ENCODE results near the gene E4F1. TPM values are rescaled to one million over a fixed set of nuclear protein-coding genes. Genes with fewer than 3 reads are reported as not detected.

Gene E4F1
- total RNA-seq, 2 experiments from 2014 or later = 25.6 to 29.4 TPM

DNA sequence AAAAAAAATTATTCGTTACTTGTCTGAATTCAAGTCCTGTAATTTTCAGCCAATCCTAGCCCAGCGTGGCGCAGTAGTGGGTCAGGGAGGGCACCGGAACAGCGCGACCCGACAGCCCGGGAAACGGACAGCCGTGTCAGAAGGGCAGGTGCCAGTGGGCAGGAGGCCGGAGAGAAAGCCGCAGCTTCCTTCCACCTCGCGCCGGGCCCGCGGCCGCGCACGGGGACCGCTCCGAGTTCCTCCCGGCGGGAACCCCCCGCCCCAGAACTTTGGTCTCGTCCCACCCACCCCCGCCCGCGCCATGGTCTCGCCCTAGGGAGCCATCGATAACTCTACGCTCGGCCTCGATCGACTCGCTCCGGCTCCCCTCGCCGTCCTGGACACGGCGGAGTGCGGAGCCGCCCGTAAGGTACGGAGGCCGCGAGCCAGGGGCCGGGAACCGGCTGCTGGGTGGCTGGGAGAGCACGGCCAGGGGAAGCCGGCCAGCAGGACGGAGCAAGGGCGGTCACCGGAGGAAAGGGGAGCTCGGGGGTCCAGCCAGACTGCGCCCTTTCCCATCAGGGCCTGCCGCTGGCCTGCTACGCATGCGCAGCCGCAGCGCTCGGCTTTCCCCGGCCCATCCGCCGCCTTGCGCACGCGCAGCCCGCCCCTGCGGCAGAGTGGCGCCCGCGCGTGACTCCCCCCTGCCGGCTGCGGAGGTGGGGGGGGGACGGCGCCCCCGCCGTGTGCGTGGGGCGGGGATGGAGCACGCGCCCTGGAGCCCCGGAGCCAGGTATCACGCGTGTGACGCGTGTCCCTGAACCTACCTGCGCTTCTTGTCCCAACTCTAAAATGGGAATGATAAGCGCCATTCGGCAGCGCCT is 18.1 kb upstream of the E4F1 start, which contains the start of gene MLST8:
MLST8 (plus strand) TSS at position 351 of the 863 bp plus-strand sequence. CDS start 632 bp downstream, outside the sequence.
- POLR2A ChIA-PET = interaction anchor here (0.6 to 2.8 kb wide), 4 partner anchors 10 to 63 kb away, joined by 3 to 22 read pairs (median 6); partner anchors contain the start of genes PGP and TRAF7

DNA sequence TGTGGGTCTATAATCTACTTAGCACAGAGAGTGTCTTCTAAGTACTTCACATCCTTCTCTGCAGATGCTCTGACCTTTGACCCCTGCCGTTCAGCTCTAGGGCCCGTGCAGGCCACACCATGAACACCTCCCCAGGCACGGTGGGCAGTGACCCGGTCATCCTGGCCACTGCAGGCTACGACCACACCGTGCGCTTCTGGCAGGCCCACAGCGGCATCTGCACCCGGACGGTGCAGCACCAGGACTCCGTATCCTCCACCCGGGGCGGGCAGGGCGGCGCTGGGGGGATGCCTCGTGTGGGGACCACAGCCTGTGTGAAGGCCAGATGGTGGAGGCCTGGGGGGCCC is 17.5 kb upstream of the E4F1 start:
- ChIA-PET CTCF (no interaction called here), POLR2A (interaction anchor here (0.6 to 2.8 kb wide), 4 partner anchors 9 to 63 kb away, joined by 3 to 22 read pairs (median 6); partner anchors contain the start of genes PGP and TRAF7)

More for the DNA sequence above, 18.1 kb upstream of the E4F1 start, which contains the start of gene MLST8:
- CTCF ChIA-PET = no interaction called here

DNA sequence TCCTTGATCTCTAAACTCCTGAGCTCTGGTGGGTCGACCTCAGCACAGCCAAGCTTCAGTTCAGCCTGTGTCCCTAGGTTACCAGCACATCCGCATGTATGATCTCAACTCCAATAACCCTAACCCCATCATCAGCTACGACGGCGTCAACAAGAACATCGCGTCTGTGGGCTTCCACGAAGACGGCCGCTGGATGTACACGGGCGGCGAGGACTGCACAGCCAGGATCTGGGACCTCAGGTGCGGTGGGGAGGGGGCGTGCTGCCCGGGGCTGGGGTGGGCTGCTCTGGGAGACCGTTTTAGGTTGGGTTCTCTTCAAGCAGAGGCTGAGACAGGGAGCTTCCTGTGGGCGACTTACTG is 17.0 kb upstream of the E4F1 start:
- ChIA-PET CTCF (interaction anchor here (1.0 kb wide), 1 partner anchor 45 kb away, joined by 5 read pairs; the partner anchor contains the start of gene ECI1), POLR2A (interaction anchor here (0.6 to 2.8 kb wide), 4 partner anchors 8 to 325 kb away, joined by 3 to 22 read pairs (median 6); partner anchors contain the start of genes CEMP1, PGP and TRAF7)

DNA sequence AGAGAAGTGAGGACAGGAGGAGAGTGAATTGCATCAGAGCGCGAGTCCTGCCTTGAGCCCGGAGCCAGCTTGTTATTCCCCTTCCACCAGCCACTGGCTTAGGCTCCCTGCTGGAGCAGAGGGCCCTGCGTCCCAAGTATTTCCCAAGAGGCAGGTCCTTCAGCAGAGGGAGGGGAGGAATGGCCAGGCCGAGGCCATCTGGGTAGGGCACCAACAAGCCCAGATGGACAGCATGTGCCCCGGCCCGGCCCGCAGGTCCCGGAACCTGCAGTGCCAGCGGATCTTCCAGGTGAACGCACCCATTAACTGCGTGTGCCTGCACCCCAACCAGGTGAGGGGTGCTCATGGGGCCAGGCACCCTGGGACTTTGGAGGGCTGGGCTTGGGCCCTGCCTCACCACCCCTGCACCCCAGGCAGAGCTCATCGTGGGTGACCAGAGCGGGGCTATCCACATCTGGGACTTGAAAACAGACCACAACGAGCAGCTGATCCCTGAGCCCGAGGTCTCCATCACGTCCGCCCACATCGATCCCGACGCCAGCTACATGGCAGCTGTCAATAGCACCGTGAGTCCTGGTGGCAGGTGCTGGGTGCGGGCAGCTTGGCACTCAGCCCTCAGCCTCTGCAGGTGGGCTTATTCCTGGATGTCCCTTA is 16.5 kb upstream of the E4F1 start:
- POLR2A ChIA-PET = interaction anchor here (0.6 to 2.8 kb wide), 4 partner anchors 8 to 324 kb away, joined by 3 to 22 read pairs (median 6); partner anchors contain the start of genes CEMP1, PGP and TRAF7
- CTCF ChIA-PET = interaction anchor here (1.0 kb wide), 1 partner anchor 45 kb away, joined by 5 read pairs; the partner anchor contains the start of gene ECI1

DNA sequence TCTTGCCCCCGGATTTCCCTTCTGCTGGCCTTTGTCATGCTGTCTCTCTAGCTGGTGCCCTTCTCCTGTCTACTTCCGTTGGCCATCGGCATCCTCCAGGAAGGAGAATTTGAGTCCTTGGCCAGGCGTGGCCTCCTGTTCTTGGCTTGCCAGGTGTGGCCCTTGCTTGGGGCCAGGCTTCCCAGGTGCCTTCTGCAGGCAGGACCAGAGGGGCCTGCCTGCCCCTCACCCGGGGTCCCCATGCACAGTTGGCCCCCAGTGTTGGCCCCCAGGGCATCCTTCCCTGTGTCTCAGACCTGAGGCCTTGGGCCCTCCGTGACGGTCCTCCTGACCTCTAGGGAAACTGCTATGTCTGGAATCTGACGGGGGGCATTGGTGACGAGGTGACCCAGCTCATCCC is 15.5 kb upstream of the E4F1 start:
- ChIA-PET POLR2A (no interaction called here), CTCF (no interaction called here)

DNA sequence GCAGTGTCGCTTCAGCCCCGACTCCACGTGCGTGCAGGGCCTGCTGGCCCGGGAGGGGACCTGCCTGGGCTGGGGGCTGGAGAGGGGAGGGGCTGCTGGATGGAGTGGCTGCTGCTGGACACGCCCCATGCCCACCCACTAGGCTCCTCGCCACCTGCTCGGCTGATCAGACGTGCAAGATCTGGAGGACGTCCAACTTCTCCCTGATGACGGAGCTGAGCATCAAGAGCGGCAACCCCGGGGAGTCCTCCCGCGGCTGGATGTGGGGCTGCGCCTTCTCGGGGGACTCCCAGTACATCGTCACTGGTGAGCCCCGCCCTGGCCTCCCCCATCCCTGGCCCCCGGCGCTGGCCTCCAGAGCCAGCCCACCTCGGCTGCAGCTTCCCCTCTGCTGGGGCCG is 15.1 kb upstream of the E4F1 start:
- ChIA-PET CTCF (interaction anchor here (0.5 kb wide), 1 partner anchor 80 kb away, joined by 3 read pairs; no protein-coding TSS in a partner anchor), POLR2A (no interaction called here)

DNA sequence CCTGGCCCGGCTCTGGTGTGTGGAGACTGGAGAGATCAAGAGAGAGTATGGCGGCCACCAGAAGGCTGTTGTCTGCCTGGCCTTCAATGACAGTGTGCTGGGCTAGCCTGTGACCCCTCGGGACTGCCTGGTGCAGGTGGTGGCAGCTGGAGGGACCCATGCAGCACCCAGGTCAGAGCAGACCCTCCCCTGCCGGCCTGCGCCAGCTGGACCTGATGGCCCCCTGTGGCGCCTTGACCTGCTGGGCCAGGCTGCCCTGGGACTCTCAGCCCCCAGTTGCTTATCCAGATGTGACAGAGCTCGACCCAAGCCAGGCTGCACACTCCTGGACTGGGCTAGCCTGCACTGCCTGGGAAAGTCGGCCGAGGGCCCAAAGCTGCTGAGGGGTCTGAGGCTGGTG is 14.6 kb upstream of the E4F1 start:
- ChIA-PET CTCF (interaction anchor here (0.5 kb wide), 1 partner anchor 80 kb away, joined by 3 read pairs; no protein-coding TSS in a partner anchor), POLR2A (no interaction called here)

DNA sequence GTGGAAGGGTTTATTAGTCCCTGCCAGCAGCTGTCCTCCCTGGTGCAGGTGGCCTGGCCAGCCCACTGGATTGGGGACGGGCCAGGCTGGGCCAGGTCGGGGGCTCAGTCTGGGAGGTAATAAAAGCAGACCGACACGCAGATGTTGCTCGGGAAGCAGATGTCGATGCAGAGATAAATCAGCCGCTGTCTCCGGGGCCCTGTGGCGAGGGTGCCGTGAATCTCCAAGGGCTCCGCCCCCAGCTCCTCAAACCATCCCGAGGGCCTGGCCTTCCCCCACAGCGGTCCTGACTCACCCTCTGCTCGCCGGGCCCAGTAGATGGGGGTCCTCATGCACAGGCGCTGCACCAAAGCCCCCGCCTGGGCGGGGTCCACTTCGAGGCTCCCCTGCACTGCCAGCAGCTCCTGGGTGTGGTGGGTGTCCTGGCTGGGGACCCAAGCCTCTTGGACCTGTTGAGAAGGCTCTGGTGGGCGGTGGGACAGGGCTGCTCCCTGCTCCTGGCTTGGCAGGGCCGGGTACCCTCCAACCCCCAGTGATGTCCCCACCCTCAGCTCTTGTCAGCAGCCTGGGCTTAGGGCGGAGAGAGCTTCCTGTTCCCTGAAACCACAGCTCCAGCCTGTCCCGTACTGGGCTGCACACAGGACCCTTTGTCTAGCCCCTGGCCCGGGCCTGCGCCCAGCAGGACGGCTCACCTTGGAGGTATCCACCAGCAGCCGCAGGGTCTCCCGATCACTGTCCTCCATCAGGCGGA is 14.0 kb upstream of the E4F1 start:
- ChIA-PET CTCF (interaction anchor here (0.6 kb wide), 1 partner anchor 50 kb away, joined by 4 read pairs; no protein-coding TSS in a partner anchor), POLR2A (no interaction called here)

DNA sequence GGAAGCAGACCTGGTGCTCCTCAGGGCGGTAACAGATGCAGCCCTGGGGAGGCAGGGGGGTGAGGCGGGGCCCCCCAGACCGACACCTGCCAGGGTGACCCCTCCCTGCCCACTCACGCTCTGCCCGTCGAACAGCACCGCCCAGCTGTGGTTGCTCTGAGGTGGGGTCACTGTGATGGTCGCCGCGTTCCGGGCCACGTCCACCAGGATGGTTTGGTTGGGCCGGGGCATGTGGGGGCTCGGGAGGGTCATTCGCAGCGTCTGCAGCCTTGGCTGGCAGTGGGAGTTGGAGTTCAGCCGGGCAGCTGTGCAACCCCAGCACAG is 13.4 kb upstream of the E4F1 start:
- CTCF ChIA-PET = no interaction called here
- POLR2A ChIA-PET = no interaction called here

DNA sequence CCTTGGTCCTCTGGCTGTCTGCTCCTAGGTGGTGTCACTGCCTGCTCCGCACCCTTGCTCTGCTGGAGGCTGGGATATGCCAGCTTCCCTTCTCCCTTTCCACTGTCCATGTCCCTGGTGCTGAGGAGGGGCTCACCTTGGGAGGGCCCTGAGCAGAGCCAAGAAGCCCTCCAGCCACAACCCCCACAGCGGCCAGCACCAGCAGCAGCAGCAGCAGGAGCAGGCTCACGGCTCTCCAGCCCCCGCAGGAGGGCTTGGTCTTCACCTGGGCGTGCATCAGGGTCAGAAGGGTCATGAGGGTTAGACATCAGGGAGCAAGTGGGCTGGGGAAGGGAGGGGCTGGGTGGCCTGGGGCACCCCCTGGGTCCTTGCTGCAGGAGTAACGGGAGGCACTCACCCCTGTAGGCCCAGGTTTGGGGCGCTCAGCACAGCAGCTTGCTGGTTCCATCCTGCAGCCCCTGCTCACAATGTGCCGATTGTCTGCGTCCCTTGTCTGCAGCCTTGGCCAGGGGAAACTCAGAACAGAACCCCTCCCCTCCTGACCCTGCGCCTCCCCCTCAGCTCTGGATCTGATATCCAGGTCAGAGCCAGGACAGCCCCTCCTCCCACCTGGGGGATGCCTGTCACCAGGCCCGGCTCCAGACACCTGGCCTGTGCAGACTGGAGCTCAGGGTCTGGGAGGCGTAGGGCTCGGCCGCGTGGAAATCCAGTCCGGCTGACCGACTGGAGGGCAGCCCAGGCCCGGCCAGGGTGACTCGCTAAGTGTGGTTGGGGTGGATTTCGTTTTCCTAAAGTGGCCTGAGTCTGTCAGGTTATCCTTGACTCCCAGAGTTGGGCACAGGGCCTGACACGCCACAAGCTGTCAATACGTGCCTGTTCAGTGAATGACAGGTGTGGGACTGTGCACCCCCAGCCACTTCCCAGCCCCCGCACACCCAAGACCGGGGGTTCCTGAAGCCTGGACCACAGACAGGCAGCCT is 12.7 kb upstream of the E4F1 start, which contains the start of gene BRICD5:
BRICD5 (minus strand) TSS at position 478 of the 980 bp plus-strand sequence; CDS start at position 448, 30 bp downstream.
- CTCF ChIA-PET = no interaction called here
- POLR2A ChIA-PET = no interaction called here

DNA sequence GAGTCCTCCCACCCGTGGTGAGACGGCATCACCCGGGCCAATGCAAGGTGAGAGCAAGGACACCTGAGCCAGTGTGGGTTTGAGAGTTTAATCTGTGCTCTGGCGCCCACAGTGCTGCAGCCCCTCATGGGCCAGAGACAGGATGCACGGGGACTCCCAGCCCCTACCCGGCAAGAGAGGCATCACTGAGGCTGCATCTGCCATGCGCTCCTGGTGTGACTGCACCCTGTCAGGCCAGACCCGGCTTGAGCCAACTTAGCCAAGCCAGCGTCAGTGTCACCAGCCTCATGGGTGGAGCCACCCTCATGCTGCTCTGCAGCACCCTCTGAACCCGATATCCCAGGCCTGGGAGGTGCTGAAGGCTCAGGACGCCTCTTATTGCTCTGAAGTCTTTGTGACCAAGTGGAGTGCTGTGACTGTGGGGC is 11.5 kb upstream of the E4F1 start:
- CTCF ChIA-PET = interaction anchor here (0.8 kb wide), 1 partner anchor 17 kb away, joined by 3 read pairs; no protein-coding TSS in a partner anchor
- POLR2A ChIA-PET = interaction anchor here (1.0 kb wide), 1 partner anchor 40 kb away, joined by 4 read pairs; no protein-coding TSS in a partner anchor

DNA sequence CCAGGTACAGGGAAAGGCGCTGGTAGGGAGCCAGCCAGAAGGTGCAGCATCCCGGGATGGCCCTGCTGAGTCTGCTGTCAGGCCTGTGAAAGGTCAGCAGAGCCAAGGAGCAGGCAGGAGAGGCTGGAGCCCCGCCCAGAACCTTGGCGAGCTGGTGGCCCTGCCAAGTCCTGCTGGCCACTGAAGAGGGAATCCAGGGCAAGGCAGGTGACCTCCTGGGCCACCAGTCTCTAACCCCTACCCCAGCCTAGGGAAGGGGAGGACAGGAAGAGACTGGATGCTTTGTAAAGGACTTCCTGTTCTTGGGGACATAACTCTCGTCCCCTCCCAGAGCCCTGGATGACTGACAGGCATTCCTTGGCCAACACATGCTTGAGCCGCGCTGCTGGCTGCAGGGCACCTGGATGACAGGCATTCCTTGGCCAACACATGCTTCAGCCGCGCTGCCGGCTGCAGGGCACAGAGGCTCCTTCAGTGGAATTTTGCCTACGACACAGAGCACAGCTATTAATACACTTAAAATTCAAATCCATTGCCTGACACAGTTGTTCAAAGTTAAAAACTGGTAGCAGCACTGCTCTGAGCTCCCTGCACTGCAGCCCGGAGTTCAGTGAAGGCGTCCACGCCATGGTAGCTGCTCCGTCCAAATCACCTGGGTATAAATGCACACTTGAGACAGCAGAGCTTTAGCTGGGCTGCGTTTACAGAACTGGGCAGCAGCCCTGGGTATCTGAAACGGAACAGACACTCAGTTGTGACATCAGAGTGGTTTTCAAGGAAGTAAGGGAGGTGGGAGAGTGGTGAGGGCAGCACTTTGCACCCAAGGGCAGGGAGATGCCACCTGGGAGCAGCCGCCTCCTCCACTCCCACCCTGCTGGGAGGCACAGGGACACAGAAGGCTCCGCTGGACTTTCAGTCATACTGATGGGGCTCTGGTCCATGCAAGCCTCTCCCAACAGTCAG is 10.7 kb upstream of the E4F1 start:
- POLR2A ChIA-PET = interaction anchor here (0.5 to 1.0 kb wide), 2 partner anchors 40 to 229 kb away, joined by 4 to 7 read pairs; no protein-coding TSS in a partner anchor
- CTCF ChIA-PET = interaction anchor here (0.8 kb wide), 1 partner anchor 18 kb away, joined by 3 read pairs; no protein-coding TSS in a partner anchor

DNA sequence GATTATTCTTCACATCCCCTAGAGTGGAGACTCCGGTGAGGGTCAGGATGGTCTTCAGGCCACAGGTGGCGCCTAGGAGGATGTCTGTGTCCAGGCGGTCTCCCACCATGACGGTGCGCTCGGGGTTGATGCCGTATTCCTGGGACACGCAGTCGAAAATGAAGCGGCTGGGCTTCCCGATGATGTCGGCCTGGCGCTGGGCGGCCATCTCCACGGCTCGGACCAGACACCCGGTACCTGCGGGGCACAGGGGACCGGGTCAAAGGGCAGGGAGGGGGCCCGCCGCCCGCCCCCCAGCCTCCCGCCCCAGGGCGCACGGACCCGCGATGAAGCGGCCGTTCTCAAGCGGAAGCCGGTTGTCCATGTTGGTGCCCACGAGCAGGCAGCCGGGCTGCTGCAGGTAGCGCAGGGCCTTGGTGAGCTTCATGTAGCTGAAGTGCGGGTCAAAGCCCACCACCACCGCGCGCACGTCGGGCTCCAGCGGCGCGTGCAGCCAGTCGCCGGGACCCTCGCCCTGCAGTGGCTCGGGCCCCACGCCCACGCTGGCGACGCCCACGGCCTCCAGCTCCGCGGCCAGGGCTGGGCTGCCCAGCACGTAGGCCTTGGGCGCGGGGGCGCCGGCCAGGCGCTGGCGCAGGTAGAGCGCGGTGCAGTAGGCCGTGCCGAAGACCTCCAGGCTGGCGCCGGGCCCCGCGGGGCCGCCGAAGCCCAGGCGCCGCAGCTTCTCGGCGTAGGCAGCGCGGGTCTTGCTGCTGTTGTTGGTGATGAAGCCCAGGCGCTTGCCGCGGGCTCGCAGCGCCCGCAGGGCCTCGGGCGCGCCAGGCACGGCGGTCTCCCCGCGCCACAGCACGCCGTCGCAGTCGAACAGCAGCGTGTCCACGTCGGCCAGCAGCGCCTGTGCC is 9.3 kb upstream of the E4F1 start:
- POLR2A ChIA-PET = interaction anchor here (0.6 to 2.3 kb wide), 5 partner anchors 8 to 509 kb away, joined by 3 to 22 read pairs (median 6); partner anchors contain the start of genes ECI1, MLST8, RPS2 and TRAF7

DNA sequence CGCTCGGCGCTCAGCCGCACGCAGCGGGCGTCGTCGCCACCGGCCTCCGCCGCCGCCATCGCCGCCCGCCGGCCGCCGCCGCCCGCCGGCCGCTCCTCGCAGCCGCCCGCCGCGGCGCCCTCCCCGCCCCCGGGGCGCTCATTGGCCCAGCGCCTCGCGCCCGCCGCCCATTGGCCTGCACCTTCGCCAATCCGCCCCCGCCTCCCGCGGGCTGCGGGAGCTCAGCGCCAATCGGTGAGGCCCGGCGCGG is 8.7 kb upstream of the E4F1 start, which contains the start of gene PGP:
PGP (minus strand) TSS at position 122 of the 250 bp plus-strand sequence; CDS start at position 59, 63 bp downstream.
- ChIA-PET POLR2A (interaction anchor here (0.6 to 2.3 kb wide), 4 partner anchors 9 to 510 kb away, joined by 3 to 22 read pairs (median 10); partner anchors contain the start of genes ECI1, MLST8 and RPS2), CTCF (interaction anchor here (0.8 to 1.3 kb wide), 3 partner anchors 17 to 199 kb away, joined by 3 to 5 read pairs (median 3); partner anchors contain the start of gene ECI1)

More for the DNA sequence above, 9.3 kb upstream of the E4F1 start:
- CTCF ChIA-PET = interaction anchor here (1.2 to 1.3 kb wide), 2 partner anchors 37 to 198 kb away, joined by 3 to 5 read pairs; partner anchors contain the start of gene ECI1

DNA sequence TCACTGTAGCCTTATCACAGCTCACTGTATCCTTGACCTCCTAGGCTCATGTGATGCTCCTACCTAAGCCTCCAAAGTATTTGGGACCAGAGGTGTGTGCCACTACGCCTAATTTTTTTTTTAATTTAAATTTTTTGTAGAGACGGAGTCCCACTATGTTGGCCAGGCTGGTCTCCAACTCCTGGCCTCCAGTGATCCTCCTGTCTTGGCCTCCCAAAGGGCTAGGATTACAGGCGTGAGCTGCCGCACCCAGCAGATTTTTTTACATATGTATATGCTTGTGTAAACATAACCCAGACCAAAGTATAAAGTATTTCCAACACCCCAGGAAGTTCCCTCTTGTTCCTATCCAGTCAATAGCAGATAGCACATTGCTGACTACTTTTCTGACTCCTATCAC is 7.1 kb upstream of the E4F1 start:
- ChIA-PET POLR2A (interaction anchor here (0.6 kb wide), 1 partner anchor 510 kb away, joined by 3 read pairs; the partner anchor contains the start of gene MAPK8IP3), CTCF (interaction anchor here (0.9 to 1.1 kb wide), 2 partner anchors 22 to 76 kb away, joined by 3 to 4 read pairs; no protein-coding TSS in a partner anchor)

All from activated CD8-positive, alpha-beta memory T cell treated with anti-CD3 and anti-CD28 coated beads for 36 hours (primary cell).